Fibroblast of villous mesenchyme (primary cell): ENCODE measurements around the gene ANO9. TPM values are rescaled to one million over a fixed set of nuclear protein-coding genes. Genes with fewer than 3 reads are reported as not detected.

Experiments used
- DNase-seq: peaks from one replicate; pipeline ENCODE4 v3.0.0-alpha.2; 2010; ENCODE audit warnings: low read depth
- H3K4me3 ChIP-seq: 2 replicates; pipeline ENCODE4 v1.5.1; 2011; ENCODE audit warnings: low read depth, mild to moderate bottlenecking, low read length
- total RNA-seq: library from RNA; depleted of rRNA; stranded (reverse); fragments of >200 nt; gene quantifications from 2 replicates; pipeline ENCODE4 v1.2.3, GENCODE V29; 2012
- TF ChIP-seq, protein P1 (sequence below): IDR thresholded peaks from 2 replicates; pipeline ENCODE4 v1.5.1; 2012; ENCODE audit warnings: low read depth, mild to moderate bottlenecking, low read length; ENCODE audit not compliant: insufficient read depth

ANO9 gene
- total RNA-seq, 1 donor: not detected

- TF ChIP-seq, protein P1, sequence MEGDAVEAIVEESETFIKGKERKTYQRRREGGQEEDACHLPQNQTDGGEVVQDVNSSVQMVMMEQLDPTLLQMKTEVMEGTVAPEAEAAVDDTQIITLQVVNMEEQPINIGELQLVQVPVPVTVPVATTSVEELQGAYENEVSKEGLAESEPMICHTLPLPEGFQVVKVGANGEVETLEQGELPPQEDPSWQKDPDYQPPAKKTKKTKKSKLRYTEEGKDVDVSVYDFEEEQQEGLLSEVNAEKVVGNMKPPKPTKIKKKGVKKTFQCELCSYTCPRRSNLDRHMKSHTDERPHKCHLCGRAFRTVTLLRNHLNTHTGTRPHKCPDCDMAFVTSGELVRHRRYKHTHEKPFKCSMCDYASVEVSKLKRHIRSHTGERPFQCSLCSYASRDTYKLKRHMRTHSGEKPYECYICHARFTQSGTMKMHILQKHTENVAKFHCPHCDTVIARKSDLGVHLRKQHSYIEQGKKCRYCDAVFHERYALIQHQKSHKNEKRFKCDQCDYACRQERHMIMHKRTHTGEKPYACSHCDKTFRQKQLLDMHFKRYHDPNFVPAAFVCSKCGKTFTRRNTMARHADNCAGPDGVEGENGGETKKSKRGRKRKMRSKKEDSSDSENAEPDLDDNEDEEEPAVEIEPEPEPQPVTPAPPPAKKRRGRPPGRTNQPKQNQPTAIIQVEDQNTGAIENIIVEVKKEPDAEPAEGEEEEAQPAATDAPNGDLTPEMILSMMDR: no peak
- no peak for DNase-seq
- no peak overlapping the region for H3K4me3 ChIP-seq
Observed at GRCh38 chr11:452203-452744, 10.5 kb upstream of the ANO9 start.

DNA sequence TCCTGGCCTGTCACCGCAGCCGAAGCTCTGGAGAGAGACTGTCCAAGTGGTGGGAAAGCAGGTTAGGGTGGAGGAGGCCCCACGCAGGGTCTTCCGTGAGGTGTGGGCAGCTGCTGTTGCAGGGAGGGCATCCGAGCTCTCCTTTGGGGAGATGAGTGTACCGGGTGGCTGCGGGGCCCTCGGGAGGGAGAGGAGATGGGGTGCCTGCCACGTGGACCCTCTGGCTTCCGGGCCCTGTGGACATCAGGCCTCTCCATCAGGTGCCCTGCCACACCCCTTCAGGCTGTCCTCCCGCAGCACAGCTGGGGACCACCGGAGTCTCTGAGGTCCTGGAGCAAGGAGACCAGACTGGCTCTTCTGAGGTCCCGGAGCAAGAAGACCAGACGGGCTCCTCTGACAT lies 9.9 kb upstream of the ANO9 start:
- DNase-seq: no peak
- TF ChIP-seq, protein P1: no peak
- H3K4me3 ChIP-seq: peak overlapping the region; percentile 82

DNA sequence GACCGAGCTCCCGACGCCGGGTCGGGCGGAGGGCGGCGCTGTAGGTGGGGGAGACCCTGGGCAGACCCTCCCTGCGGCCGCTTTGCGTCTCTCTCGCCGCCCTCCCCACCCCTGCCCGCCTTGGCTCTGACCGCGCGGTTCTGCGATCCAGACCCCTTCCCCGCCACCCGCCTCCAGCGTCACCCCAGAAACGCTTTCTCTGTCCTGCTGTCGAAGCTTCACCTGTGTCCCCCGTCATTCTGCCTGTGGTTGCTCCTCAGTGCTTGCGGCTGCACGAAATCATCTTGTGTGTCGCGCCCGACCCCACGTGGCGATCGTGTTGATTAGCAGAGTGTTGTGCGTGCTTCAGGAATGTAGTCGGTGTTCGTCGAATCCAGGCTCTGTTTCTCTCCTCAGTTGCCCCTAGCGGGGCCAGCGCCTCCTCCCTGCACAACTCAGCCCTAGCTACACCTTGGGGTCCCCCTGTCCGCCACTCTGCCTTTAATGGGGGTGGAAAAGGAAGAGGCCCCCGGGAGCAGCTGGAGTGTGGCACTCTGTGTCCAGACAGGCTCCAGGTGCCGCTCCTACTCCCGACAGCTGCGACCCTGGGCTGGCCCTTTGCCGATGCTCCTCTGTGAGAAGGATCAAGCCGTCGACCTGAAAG lies 9.1 kb upstream of the ANO9 start:
- peak overlapping the region; percentile 82 for H3K4me3 ChIP-seq
- peak; percentile 77 for DNase-seq
- TF ChIP-seq, protein P1: peak; percentile 2

DNA sequence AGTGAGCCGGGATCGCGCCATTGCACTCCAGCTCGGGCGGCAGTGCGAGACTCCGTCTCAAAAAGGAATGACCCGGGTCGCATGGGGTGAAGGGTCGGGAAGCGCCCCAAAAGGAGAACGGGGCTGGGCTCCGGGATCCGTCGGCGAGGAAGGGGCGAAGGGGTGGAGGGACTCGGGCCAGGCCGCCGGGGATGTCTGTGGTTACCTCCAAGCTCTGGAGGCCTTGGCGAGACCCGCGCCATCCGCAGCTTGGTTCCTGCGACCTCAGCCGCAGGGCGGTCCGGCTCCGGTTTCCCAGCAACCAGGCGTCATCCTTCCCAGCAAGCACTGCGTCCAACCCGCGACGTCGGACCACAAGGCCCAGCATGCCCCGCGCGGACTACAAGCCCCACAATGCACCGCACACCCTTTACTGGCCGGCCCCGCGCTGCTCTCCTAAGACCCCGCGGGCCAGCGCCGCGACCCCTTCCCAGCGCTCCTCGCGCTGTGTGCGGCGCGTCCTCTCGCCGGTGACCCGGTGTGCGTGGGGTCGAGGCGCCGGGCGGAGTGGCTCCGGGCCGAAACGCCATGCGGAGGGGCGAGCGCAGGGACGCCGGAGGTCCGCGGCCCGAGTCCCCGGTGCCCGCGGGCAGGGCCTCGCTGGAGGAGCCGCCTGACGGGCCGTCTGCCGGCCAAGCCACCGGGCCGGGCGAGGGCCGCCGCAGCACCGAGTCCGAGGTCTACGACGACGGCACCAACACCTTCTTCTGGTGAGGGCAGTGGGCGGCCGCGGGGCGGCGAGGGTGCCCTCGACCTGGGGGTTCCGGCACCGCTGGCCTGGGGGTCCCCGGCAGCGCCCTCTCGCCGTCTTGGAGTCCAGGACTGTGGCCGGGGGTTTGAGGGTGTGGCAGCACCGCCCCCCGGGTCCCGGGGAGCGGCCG lies 8.3 kb upstream of the ANO9 start, which contains the start of gene PTDSS2:
TSS of gene PTDSS2 (plus strand) at position 391 of the 920 bp plus-strand sequence. CDS start at position 568, 177 bp downstream.
- H3K4me3 ChIP-seq: peak within 1 kb of the TSS; percentile 82
- DNase-seq: peak; percentile 97
- TF ChIP-seq, protein P1: no peak

- TF ChIP-seq, protein P1: peak; percentile 78
- DNase-seq: peak; percentile 92
- H3K4me3 ChIP-seq: peak overlapping the region; percentile 69
Observed at GRCh38 chr11:447923-448731, 6.3 kb upstream of the ANO9 start.

- no peak for DNase-seq
- H3K4me3 ChIP-seq: no peak overlapping the region
- TF ChIP-seq, protein P1: no peak
Observed at GRCh38 chr11:446891-447290, 5.1 kb upstream of the ANO9 start.
